A549 treated with Hydrocortisone at 1 μM for 4 hours (cell line): Measurements from ENCODE around the gene AVPR1B. TPM values are rescaled to one million over a fixed set of nuclear protein-coding genes. Genes with fewer than 3 reads are reported as not detected.

Source experiments
- total RNA-seq: library from RNA; stranded (reverse); fragments of 200-300 nt; extraction: Qiagen RNA extraction; gene quantifications from 5 replicates; pipeline ENCODE4 v1.2.3, GENCODE V29; 2022

The AVPR1B gene, protein sequence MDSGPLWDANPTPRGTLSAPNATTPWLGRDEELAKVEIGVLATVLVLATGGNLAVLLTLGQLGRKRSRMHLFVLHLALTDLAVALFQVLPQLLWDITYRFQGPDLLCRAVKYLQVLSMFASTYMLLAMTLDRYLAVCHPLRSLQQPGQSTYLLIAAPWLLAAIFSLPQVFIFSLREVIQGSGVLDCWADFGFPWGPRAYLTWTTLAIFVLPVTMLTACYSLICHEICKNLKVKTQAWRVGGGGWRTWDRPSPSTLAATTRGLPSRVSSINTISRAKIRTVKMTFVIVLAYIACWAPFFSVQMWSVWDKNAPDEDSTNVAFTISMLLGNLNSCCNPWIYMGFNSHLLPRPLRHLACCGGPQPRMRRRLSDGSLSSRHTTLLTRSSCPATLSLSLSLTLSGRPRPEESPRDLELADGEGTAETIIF
- total RNA-seq: not detected in 5 replicates

GRCh38 chr1:206117151-206117948, at the start of gene AVPR1B:
Gene AVPR1B, minus strand, starts transcription at chr1:206117388. Its CDS starts 498 bp downstream, at chr1:206116890.

Other genes with a start within 250 kb of the AVPR1B start
- 0.06 to 0.15 TPM (median 0.10 TPM) in 5 replicates for gene SLC26A9, start 173.9 kb downstream of the AVPR1B start, total RNA-seq
- 0.58 to 1.7 TPM (median 1.1 TPM) in 5 replicates for gene RAB7B, start 114.0 kb downstream of the AVPR1B start, total RNA-seq
- gene CTSE, start 93.5 kb downstream of the AVPR1B start, total RNA-seq: 0.08 TPM in 1 of 5 replicates, not detected in the others
- gene RHEX, start 64.2 kb downstream of the AVPR1B start, total RNA-seq: not detected in 5 replicates
- 10.1 to 10.7 TPM (median 10.5 TPM) in 5 replicates for gene FAM72A, start 85.5 kb upstream of the AVPR1B start, total RNA-seq
- 20.7 to 32.8 TPM (median 29.2 TPM) in 5 replicates for gene SRGAP2, start 86.2 kb upstream of the AVPR1B start, total RNA-seq